IMR-90 (cell line): ENCODE data around the gene TMEM107.
A peak's percentile ranks its signal among the peaks of the same experiment; 100 is the strongest.

Source experiments
- CEBPB ChIP-seq: IDR thresholded peaks from 2 replicates; pipeline ENCODE4 v1.6.1; 2012; ENCODE audit warnings: low read depth, low read length, improper control_type of control experiment
- CTCF ChIP-seq: conservative IDR thresholded peaks from 2 replicates; pipeline ENCODE4 v1.5.1; 2012; ENCODE audit warnings: mild to moderate bottlenecking, low read depth, low read length, improper control_type of control experiment
- MAZ ChIP-seq: IDR thresholded peaks from 2 replicates; pipeline ENCODE4 v1.6.1; 2012; ENCODE audit warnings: low read depth, mild to moderate bottlenecking, low read length, improper control_type of control experiment, moderate library complexity, borderline replicate concordance
- MXI1 ChIP-seq: IDR thresholded peaks from 2 replicates; pipeline ENCODE4 v1.6.1; 2012; ENCODE audit warnings: low read depth, mild to moderate bottlenecking, low read length, moderate library complexity, borderline replicate concordance
- POLR2A ChIP-seq: IDR thresholded peaks from 2 replicates; pipeline ENCODE4 v1.6.1; 2012; ENCODE audit warnings: mild to moderate bottlenecking, low read depth, low read length
- RAD21 ChIP-seq: IDR thresholded peaks from 2 replicates; pipeline ENCODE4 v1.6.1; 2012; ENCODE audit warnings: low read length, improper control_type of control experiment
- SMC3 ChIP-seq: fragments of 150-350 bp; IDR thresholded peaks from 2 replicates; pipeline ENCODE4 v1.6.1; 2016; ENCODE audit warnings: low read depth, mild to moderate bottlenecking, antibody characterized with exemption, low read length, moderate library complexity
- USF2 ChIP-seq: fragments of 150-350 bp; IDR thresholded peaks from 2 replicates; pipeline ENCODE4 v1.6.1; 2017; ENCODE audit warnings: mild to moderate bottlenecking, antibody characterized with exemption, low read length, low read depth

GRCh38 chr17:8189711-8190477, 13.7 kb upstream of the TMEM107 start, which contains the start of gene BORCS6:
- no peak for TF ChIP-seq CTCF
- peak; percentile 59 for TF ChIP-seq POLR2A
- TF ChIP-seq USF2: peak; percentile 87
- TF ChIP-seq CEBPB: no peak
- no peak for TF ChIP-seq RAD21
- TF ChIP-seq SMC3: no peak
- peak; percentile 84; the same call in 1 of the 2 replicates for TF ChIP-seq MXI1
- TF ChIP-seq MAZ: peak; percentile 90; the same call in 1 of the 2 replicates
